ENCODE measurements around the gene TBC1D7. TPM values are rescaled to one million over a fixed set of nuclear protein-coding genes. Genes with fewer than 3 reads are reported as not detected.

The TBC1D7 gene
- polyA plus RNA-seq, 3 donors, result 6.6 to 10.8 (median 9.2) TPM

DNA sequence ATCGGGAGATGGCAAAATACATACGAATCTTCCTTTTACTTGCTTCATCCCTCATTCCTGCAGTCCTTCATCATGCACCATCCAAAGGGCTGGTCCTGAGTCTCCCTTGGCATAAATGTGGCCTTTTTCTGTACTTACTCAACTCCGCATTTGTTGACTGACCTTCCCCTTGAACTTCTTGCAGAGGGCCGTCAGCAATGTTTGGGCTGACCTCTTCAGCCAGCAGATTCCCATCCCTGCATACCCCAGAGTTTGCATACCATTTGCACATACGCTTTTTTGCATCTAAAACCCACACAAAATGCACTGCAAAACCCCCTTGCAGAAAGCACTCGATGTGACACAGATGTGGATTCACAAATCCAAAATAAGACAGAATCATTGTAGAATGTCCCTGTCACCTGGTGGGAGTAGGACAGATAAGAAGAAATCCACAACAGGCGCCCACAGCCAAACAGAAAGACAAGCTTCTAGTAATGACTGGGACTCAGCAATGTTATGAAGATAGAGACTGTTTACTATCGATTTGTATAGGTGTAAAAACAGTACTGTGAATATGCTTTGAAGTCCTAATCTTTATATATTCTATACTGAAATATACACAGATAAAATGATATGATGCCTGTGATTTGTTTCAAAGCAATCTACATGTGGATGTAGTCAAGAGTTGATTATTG, 45.8 kb downstream of the TBC1D7 start:
- H3K27ac ChIP-seq (ENCODE audit: low read depth, low read length), result no peak overlapping the region
- WGBS, 3 donors, result 77 to 86% (median 84%) methylated on average over 8 of the region's 8 CpGs

DNA sequence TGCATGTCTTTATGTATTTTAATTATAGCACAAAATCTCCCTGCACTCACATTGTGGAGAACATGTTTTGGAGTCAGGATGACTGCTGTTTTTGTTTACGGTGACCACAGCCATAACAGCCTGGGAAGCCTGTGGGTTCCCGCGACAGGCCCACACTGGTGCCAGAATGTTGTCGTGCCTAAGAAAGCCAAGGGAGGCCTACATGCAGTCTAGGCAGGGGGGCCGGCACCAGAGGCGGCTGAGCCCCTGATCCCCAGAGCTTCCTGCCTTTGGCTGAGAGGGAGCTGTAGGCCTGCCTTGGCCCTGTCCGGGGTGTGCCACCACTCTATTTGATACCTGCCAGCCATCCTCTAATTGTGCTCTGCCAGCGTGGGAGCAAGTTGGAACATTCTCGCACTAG, 46.7 kb downstream of the TBC1D7 start:
- WGBS, 3 donors, result 81 to 89% (median 84%) methylated on average over 9 of the region's 9 CpGs
- H3K27ac ChIP-seq (ENCODE audit: low read depth, low read length), result no peak overlapping the region

- no peak overlapping the region for H3K27ac ChIP-seq (ENCODE audit: low read depth, low read length)
- WGBS, 3 donors, result 52 to 76% (median 67%) methylated on average over 4 of the region's 4 CpGs
These were observed 48.1 kb downstream of the TBC1D7 start for GRCh38 chr6:13280254-13280653.

DNA sequence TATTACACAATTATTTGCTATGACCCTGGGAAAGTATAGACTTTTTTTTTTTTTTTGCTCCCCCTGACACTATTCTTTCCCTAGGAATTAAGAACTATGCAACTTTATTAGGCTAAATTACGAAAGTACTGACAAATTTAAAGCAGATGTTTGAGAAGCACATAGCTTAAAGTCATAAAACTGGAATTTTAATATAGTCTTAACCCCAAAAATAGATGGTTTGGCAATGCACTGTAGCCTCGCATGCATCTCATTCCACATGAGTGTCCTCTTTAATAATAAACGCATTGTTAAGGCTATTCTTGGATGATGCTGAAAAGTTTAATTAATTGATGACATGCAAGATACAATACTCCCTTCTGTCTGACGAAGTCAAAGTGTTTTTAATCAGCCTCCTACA, 49.3 kb downstream of the TBC1D7 start:
- WGBS, 3 donors, result 56 to 77% (median 65%) methylated on average over 4 of the region's 4 CpGs
- H3K27ac ChIP-seq (ENCODE audit: low read depth, low read length), result no peak overlapping the region

DNA sequence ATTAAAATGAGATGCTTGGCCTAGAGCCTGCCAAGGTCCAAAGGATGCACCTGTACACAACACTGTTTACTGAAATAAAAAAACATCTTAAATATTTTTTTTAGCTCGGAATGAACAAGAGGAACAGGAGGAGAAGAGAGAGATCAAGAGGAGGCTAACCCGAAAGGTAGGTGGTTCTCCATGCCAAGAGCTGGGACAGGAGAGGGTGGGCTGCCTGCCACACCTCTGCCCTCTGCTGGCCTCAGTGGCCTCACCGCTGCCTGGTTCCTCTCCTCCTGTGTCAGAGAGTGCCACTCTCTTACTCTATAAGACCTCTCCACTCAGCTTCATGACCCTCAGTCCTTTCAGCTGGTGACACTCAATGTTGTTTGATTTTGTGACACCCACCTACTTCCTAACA, 50.2 kb downstream of the TBC1D7 start:
- WGBS, 3 donors, result 73 to 79% (median 79%) methylated on average over 3 of the region's 3 CpGs
- no peak overlapping the region for H3K27ac ChIP-seq (ENCODE audit: low read depth, low read length)

- 92 to 95% (median 93%) methylated on average over 2 of the region's 2 CpGs for WGBS, 3 donors
These were observed 51.1 kb downstream of the TBC1D7 start for GRCh38 chr6:13277231-13277630.

DNA sequence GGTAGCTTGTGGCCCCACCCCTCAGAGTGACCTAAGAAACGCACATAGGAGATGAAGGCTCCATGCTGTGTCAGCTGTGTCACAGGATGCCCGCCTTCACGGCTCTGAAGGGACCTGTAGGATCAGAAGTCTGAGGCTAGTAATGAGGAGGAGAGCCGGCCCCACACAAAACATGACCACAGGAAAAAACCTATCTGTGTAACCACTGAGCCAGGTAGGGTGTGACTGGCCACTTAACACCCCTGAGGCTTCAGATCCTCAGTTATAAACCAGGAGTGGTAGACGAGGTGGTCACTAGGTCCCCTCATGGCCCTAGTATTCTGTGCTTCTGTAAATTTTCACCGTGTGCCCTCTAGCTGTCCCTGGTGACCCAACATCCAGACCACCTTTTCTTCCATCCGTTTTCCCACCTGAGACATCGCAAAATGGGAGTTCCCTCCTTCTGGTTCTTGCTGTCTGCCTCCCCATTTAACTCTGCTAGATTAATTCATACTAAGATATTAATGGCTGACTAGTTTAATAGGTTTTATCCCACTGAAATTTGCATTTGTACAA, 52.8 kb downstream of the TBC1D7 start:
- 76 to 82% (median 79%) methylated on average over 8 of the region's 8 CpGs for WGBS, 3 donors
- no peak overlapping the region for H3K27ac ChIP-seq (ENCODE audit: low read depth, low read length)

More at GRCh38 chr6:13277231-13277630, 51.1 kb downstream of the TBC1D7 start:
- H3K27ac ChIP-seq (ENCODE audit: low read depth, low read length), result no peak overlapping the region

- no peak overlapping the region for H3K27ac ChIP-seq (ENCODE audit: low read depth, low read length)
- 56 to 81% (median 66%) methylated on average over 6 of the region's 6 CpGs for WGBS, 3 donors
These were observed 53.5 kb downstream of the TBC1D7 start for GRCh38 chr6:13274707-13275434.

DNA sequence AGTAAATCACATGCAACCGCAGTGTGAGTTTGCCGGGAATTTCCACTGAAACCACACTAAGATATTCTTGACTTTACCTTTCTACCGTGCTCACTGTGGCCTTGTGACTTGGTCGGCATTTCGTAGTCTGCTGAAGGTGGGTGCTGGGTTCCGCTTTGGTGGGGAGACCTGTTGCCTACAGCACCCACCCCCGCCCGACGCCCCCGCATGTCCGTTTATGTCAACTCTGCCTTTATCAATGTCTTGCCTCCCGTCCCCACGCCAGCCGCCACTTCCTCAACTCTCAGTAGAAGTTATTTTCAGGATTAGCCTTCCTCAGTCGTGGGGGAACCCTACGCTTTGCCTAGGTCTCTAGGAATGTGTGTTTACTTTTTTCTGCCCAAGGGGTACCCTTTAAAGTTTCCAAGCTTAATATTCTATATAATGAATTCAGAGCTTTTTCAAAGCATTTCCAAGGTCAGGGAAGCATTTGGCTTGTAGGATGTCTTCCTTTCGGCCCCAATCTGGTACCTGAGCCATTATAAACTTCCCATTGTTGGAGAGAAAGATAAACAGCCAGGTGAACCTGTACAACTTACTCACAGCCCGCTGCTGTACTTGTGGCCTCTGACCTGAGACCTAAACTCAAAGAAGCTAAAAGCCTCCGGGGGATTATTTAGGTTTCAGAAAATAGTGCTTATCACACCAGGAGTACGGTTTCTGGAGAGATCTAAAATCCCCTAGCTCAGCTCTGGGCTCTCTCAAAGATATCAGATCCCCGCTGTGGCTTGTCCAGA, 54.2 kb downstream of the TBC1D7 start:
- H3K27ac ChIP-seq (ENCODE audit: low read depth, low read length), result no peak overlapping the region
- 48 to 78% (median 49%) methylated on average over 21 of the region's 21 CpGs for WGBS, 3 donors

- no peak overlapping the region for H3K27ac ChIP-seq (ENCODE audit: low read depth, low read length)
- WGBS, 3 donors, result 48 to 79% (median 66%) methylated on average over 10 of the region's 10 CpGs
These were observed 55.0 kb downstream of the TBC1D7 start for GRCh38 chr6:13273202-13273930.

- no peak overlapping the region for H3K27ac ChIP-seq (ENCODE audit: low read depth, low read length)
- 61 to 89% (median 70%) methylated on average over 24 of the region's 24 CpGs for WGBS, 3 donors
These were observed 55.9 kb downstream of the TBC1D7 start for GRCh38 chr6:13272131-13273046.

GRCh38 chr6:13268913-13269518, 59.3 kb downstream of the TBC1D7 start:
- 54 to 70% (median 55%) methylated on average over 8 of the region's 8 CpGs for WGBS, 3 donors
- H3K27ac ChIP-seq (ENCODE audit: low read depth, low read length), result no peak overlapping the region

GRCh38 chr6:13267142-13267651, 61.1 kb downstream of the TBC1D7 start:
- no peak overlapping the region for H3K27ac ChIP-seq (ENCODE audit: low read depth, low read length)
- 87 to 94% (median 88%) methylated on average over 2 of the region's 2 CpGs for WGBS, 3 donors

GRCh38 chr6:13263669-13264068, 64.7 kb downstream of the TBC1D7 start:
- H3K27ac ChIP-seq (ENCODE audit: low read depth, low read length), result no peak overlapping the region
- WGBS, 3 donors, result 94 to 96% (median 96%) methylated on average over 6 of the region's 6 CpGs

- no peak overlapping the region for H3K27ac ChIP-seq (ENCODE audit: low read depth, low read length)
- WGBS, 3 donors, result 16 to 35% (median 26%) methylated on average over 1 of the region's 1 CpG
These were observed 65.8 kb downstream of the TBC1D7 start for GRCh38 chr6:13262302-13263230.

All from adipose tissue (tissue), 3 donors.